SHP77 (cell line): ENCODE measurements around the gene MAGI1.
"Not testable (repeated sequence)": the region's sequence is repeated elsewhere in the genome, so short reads cannot be mapped to it uniquely, and the experiment has no call there.

ENCODE experiments used
- DNase-seq, 2 experiments: peaks; one replicate each; lab custom pipeline; 2025; lab: John Stamatoyannopoulos, UW

Gene MAGI1

DNA sequence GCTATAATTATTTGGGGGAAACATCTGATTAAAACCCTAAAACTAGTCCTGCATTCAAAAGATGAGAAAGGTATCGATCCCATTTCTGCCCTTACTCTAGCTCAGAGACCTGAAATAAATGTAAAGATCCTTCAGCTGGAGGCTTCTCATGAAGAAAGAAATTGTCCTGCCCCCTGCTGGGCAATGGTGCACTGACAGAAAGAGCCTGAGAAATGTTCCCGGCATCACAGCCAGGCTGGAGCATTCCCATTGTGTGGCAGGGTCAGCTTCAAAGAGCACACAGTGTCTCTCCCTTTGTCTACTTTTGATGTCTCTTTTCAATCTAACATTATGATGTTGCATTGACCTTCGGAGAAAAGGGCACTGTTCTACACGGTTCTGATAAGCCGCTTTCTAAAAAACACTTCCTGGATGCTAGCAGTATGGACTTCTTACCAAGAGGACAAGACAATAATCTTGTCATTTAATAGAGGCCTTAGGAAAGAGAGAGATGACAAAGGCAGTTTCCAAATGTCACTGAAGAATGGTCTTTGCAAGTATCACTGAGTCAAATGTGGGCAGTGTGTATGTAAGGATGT is 287.5 kb downstream of the MAGI1 start:
- DNase-seq: peak; percentile 24 to 34

DNA sequence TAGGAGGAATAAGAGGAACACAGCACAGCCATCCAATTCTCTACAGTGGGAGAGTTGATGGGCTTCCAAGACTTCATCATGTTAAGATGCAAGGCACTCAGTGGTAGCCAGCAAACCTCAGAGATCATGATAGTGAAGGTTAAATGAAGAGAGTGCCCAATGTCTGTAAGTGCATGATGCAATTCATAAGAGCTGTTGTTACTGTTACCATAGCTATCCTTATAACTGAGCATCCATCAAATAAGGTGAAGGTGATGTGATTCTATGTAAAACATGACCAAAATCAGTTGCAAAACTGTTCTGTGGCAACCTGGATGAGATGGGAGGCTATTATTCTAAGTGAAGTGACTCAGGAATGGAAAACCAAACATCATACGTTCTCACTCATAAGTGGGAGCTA is 289.7 kb downstream of the MAGI1 start:
- DNase-seq: no peak

DNA sequence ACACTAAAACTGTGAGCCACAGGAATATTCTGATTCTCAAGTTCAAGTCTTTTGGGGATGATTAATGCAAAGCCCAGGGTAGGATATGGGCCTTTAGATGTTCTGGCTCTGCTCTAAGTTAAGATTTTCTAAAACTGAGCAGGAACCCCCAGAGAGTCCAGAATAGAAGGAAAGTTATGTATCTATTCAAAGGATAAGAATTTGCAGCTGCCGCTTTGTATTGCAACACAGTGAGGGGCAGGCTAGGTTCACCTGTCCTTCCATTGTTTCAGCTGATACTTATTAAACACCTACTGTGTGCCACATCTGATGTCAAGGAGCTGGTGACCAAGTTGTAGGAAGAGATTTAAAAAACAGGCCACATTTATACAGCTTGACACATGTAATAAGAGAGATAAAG is 290.4 kb downstream of the MAGI1 start:
- no peak for DNase-seq

DNA sequence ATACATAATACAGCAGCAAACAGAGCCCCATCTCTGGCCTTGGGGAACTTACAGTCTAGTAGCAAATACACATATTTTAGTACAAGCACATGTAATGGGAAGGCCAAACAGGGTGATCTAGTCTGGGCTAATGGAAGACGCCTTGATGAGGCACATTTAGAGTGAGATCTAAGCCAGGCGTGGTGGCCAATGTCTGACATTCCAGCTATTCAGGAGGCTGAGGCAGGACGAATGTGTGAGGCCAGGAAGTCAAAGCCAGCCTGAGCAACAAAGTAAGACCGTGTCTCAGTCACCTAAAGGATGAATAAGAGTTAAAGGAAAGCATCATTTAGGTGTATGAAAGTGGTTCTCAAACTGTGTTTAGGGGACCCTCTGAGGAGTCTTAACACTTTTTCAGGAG is 291.9 kb downstream of the MAGI1 start:
- DNase-seq: no peak

DNA sequence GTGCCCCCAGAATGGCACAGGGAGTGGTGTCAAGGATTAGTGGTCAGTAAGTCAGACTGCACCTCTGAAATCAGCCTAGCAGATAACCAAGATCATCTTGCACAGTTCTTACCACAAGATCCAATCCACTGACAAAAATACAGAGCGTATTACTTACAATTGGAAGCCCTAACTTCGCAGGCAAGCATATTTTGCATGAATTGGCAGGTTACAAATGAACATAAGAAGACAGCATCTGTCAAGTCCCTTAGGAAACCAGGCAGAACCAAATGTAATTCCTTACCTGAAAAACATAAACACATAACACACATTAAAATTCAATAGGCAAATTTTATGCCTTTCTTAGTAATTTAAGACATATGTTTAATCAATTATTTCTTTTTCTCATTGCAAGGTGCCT is 293.4 kb downstream of the MAGI1 start:
- no peak for DNase-seq

DNA sequence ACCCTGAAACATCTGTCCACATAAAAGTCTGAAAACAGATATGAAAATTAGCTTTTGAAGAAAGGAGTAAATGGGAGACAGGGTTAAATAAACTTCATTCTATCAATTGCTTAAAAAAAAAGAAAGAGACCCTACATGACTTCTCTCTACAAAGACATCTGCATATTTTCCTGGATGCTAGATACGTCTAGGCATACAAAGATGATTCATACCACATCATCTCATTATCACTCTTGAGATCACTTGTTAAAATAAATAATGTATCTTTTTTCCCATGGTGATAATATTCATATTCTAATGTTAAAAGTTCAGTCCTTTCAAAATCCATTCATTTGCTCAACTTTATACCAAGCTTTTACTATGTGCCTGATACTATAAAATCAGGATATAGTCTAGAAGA is 295.8 kb downstream of the MAGI1 start:
- no peak for DNase-seq

DNA sequence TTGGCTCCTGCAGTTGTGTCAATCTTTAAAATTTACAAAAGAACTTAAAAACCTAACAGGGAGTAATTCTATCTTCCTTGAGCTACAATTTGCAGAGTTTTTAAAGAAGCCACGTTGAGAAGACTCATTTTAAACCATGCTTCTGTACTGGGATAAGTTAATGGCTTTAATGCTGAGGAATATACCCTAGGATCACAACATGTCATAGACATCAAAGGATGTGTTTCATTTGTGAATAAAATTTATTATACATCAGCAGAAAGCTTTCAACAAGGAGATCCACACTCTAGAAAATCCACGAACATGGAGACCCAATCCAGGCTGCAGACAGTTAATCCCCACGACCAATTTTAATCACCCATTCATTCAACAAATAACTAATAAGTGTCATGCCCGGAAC is 297.2 kb downstream of the MAGI1 start:
- no peak for DNase-seq

DNA sequence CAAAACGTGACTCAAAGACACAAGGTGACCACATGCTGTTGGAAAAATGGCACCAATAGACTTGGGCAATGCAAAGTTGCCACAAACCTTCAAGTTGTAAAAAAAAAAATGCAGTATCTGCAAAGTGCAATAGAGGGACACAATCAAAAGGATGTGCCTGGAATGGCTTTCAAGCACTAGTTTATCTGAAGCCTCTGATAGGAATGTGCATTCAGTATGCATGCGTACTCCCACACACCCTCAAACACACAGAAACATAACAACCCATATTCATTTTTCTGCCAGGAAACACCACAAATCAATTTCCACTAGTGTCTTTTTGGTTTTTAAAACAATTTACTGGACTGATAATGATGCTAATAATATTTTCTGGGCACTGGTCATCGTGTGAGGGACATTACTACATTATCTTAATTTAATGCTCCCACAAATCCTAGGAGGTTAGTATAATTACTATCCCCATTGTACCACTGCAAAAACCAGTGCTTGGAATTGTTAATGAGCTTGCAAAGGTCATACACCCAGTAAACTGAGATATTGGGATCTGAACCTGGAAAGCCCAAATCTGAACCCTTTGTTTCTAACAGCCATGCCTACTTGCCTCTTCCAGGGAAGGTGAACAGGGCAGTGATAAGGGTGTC is 298.7 kb downstream of the MAGI1 start:
- DNase-seq: no peak

DNA sequence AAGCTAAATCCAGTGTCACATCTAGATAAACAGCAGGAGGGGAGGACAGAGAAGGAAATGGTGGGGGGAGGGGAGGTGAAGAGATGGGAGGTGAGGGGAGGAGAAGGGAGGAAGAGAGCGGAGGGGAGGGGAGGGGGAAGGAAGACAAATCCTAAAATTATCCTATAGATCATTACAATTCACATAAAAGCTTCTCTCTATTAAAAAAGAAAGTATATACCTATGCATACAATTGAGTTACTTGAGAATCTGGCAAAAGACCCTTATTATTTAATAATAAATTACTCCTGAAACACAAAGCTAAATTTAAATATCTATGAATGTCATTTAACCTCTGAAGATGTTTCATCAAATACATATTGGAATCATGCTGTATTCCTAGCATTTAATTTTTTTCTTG is 303.9 kb downstream of the MAGI1 start:
- no peak for DNase-seq

DNA sequence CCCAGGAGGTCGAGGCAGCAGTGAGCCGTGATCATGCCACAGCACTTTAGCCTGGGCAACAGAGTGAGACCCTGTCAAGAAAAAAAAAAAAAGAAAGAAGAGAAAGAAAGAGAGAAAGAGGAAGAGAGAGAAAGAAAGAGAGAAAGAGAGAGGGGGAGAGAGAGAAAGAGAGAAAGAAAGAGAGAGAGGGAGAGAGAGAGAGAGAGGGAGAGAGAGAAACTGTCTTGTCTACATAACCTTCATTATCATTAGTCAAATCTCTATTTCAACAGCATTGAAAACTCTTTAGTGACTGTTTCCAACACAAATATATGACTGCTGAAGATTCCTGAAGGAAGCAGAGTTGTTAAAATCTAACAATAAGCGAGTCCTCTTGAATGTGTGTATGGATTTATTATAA is 304.3 kb downstream of the MAGI1 start:
- DNase-seq: no peak

DNA sequence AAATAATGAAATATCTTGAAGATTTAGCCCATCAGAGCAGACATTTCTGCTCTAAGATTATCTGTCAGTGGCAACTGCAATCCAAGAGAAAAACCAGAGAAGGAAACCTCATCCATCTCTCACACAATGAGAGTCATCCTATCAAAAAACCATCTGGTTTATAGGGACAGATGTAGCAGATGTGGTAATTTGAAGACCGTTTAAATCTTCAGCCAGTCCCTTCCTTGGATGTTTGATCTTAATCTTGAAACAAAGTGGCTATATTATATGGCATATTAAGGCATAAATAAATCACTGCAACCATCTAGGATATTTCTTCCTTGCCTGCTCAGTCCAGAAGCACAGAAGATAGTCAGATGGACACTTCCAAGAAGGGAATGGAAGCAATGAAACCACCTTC is 305.3 kb downstream of the MAGI1 start:
- no peak for DNase-seq

DNA sequence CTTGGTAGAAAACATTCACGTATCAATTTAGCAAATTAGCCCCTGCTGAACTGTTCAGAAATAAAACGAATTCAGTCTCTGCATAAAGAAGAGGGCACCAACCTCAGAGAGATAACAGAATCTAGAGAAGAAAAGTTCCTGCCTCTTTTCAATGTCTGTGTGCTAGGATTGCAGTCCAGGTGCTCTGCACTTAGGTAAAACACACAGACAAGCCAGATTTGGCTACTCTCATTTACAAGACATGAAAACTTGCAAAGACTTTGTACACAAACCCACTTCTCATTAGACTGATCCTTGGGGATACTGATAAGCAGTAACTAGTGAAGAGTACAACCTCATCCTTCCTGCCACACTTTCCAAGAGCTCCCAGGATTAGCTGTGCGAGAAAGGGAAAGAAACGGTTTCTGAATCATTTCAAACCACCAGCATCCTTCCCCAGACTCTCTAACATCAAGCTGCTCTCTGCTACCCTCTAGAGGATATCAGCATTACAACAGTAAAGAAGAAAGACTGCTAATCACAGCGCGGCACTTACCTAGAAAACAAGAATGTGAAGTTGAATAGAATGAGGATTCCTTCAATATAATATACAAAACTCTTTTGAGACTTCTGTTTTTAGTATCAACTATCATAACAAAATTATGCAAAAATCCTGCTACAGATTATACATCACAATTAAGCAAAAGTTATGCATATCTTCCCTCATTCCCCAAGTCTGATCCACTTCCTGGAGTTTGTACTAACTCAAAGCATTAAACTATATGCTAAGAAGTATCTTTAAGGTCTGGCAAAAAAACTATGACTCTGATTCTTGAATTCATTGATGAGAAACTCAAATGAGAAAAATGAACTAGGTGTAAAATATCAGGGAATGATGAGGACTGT is 306.4 kb downstream of the MAGI1 start:
- DNase-seq: peak; percentile 12 to 24

DNA sequence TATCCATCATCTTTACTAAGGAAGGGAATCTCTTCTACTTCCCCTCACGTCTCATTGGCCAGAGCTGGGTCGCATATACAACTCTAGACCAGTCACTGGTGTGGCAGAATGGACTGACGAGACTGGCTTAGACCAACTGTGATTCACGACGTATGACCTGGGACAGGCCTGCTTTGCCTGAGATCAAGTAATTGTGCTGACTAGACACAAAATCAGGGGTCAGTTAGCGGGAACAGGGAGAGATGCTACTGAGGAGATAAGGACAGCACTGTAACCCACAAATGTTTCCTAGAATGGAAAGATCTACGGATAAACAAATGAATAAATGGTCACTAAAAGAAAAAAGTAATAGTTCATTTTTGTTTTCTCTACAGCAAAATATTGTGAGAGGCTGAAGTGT is 308.3 kb downstream of the MAGI1 start:
- no peak for DNase-seq

DNA sequence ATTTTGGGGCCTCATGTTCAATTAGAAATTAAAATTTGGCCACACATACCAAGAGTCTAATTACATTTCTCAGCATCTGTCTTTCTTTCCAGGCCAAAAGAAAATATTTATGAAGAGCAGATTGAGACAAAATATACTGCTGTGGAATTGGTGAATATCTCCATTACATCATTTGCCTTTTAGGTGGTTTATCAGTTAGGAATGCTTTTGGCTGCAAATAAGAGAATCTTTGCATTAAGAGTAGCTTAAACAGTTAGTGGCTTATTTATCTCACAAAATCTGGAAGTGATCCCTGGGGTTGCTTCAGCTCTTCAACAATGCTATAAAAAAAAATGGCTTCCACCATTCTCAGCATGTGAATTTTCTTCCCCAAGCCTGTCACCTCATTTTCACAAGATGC is 308.7 kb downstream of the MAGI1 start:
- no peak for DNase-seq

DNA sequence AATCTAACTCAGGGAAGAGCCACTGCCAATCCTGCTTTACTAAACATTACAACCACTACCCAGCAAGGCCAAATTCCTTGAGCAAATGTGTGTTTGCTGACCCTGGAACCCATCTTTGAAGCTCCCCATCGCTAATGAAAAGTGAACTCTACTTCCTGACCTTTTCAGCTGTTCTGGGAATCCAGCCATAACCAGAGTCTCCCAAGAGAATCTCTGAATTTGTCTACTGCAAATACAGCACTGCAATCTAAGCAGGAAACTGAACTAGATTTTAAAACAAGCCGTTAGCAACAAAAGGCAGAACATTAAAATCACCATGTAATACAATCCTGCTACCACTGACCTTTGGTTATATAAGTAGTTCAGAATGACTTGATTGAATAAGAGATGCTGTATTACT is 309.2 kb downstream of the MAGI1 start:
- DNase-seq: no peak

DNA sequence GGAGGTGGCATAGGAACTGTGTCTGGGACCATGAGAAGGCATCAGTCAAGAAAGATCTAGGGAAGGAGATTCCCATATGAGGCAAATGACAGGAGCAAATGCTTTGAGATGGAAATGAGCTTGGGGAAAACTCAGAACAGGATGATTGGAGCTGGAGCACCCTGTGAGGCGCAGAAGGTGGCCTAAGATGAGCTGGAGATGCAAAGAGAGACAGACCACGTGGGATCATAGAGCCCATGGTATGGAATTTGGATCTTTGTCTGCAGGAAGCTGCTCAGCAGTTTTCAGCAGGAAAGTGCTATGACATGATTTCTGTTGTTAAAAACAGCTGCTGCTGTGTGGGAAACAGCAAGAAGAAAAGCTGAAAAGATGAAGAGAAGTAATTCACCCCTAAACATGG is 310.6 kb downstream of the MAGI1 start:
- DNase-seq: no peak

DNA sequence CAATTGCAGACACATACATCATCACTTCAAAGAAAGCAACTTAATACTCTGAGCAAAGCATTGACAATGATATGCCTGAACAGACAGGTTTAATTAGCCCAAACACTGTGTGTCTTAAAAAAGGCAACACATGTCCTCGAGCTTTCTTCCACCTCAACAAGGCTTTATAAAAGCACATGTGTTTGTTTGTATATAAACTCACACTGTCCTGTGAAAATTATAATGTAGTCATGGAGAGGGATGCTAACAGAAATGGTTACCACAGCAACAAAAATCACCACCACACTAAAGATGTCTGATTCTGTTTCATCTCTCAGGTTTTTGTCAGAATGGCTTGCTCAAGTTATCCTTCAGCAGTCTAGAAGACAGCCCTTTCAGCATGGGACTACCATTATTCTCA is 314.7 kb downstream of the MAGI1 start:
- DNase-seq: no peak

DNA sequence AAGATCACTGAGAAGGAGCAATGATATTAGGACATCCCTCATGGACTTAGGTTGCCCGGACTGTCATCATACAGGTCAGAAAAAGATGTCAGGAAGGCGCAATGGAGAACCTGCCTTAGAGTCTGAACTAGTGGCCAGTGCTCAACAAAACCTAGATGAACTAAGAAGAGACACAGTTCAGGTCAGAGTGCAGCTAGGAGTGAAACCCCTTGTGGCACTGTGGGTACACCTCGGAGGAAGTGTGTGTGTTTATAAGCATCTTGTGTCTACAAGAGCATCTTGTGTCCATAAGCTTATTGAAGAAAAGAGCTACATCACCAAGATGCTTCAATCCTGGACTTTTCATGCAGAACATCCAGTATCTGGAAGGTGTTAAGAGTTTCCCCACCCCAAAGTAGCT is 315.7 kb downstream of the MAGI1 start:
- no peak for DNase-seq

DNA sequence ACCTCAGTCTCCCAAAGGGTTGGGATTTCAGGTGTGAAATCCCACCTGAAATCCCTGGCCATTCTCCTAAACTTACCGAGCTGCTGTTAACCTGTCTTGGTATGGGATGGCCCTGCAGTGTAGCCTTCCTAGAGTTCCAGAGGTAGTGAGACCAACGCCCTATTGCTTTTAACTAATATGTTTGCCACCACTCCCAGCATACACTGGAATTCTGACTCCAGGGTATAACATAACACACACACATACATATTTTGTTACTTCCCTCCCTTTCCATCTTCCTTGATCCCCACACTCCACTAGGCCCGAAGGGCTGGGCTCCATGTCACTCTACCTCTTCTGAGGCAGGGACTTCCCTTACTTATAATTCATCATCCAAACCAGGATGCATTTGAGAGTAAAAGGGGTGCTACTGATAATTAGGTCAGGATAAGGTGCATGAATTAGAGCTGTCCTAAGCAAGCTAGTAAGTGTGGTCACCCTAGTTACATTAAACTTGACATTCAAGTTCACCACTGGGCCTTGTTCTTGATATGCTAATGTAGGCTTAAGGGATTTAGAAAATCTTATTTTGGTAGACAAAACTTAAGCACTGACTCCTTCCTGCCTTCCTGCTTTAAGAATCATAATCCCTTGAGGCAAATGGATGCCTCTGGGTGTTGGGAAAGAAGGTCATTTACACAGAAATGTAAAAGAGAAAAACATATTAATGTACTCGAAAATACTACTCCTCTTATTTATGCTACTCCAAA is 317.6 kb downstream of the MAGI1 start:
- no peak for DNase-seq

DNA sequence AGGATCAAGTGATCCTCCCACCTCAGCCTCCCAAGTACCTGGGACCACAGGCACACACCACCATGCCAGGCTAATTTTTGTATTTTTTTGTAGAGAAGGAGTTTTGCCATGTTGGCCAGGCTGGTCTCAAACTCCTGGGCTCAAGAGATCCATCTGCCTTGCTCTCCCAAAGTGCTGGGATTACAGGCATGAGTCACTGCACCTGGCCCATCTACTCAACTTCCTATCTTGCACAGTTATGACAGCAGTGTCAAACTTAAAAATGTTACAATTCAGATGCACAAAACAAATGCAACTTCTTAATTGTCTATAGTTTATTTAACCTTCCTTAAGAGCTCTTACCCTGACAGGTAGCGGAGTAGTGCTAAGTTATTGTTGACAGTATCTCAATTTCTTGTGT is 319.1 kb downstream of the MAGI1 start:
- not testable (repeated sequence) for DNase-seq

DNA sequence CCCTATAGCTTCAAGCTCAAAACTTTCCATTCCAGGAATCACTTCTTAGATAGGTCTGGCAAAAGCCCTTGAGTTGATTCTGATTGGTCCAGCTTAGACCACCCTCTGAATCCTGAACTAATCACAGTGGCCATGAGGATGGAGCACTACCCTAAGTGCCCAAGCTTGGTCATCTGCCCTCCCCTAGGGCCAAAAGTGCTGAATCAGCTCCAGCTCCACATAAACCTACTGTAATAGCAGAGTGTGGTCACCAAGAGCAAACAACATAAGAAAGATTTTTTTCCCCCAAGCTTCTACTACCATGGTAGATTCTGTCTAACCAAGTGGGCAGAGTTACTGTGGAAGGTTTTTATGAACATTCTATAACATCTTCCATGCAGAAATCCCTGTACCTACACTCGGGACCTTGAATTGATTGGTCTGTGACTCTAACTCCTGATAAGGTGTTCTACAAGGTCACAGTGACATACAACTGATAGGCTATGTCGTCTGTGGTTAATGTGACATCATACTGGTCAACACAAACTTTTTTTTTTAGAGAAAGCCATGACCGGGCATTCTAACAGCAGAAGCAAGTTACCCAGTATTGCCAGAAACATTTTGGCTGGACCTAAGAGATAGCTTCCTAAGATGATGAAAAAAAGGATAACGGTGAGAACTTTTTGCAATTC is 320.9 kb downstream of the MAGI1 start:
- no peak for DNase-seq
